Activated T-helper 1 cell treated with anti-CD3 and anti-CD28 coated beads, Interleukin-12 subunit alpha, Interleukin-12 subunit beta, Interleukin-2, Interleukin-4 antibody, amounts not matched to agents 30 ng/mL and 10 ng/mL and 1 ng/mL, durations not matched to agents 14 hours and 24 hours and 36 hours (primary cell): Measurements from ENCODE around the gene SLC10A7. TPM values are rescaled to one million over a fixed set of nuclear protein-coding genes. Genes with fewer than 3 reads are reported as not detected.

ENCODE experiments used
- DNase-seq: peaks from one replicate; pipeline ENCODE4 v3.0.0; 2021; ENCODE audit warnings: low spot score
- H3K27ac Mint-ChIP-seq: one replicate; pipeline ENCODE4 v1.8.0; 2021; ENCODE audit warnings: mild to moderate bottlenecking, mixed read lengths
- H3K27me3 Mint-ChIP-seq: one replicate; pipeline ENCODE4 v1.8.0; 2022; ENCODE audit warnings: mild to moderate bottlenecking, moderate library complexity, mixed read lengths; ENCODE audit not compliant: insufficient read depth
- H3K36me3 Mint-ChIP-seq: one replicate; pipeline ENCODE4 v1.8.0; 2021; ENCODE audit warnings: low read depth, mixed read lengths
- H3K4me1 Mint-ChIP-seq: one replicate; pipeline ENCODE4 v1.8.0; 2021; ENCODE audit warnings: low read depth, mixed read lengths
- H3K4me3 Mint-ChIP-seq: one replicate; pipeline ENCODE4 v1.8.0; 2021; ENCODE audit warnings: mild to moderate bottlenecking, moderate library complexity, mixed read lengths
- H3K9me3 Mint-ChIP-seq: one replicate; pipeline ENCODE4 v1.8.0; 2021; ENCODE audit warnings: mixed read lengths
- intact Hi-C: fragments of 100-400 bp; cut with micrococcal nuclease; formaldehyde crosslinking; loops from one replicate; pipeline ENCODE4 v1.15.1; 2024
- total RNA-seq: library from RNA; stranded (reverse); gene quantifications from 2 replicates; pipeline ENCODE4 v1.2.3, GENCODE V29; 2022

The SLC10A7 gene
- total RNA-seq, 1 donor from 2014 or later: 23.3 TPM

DNA sequence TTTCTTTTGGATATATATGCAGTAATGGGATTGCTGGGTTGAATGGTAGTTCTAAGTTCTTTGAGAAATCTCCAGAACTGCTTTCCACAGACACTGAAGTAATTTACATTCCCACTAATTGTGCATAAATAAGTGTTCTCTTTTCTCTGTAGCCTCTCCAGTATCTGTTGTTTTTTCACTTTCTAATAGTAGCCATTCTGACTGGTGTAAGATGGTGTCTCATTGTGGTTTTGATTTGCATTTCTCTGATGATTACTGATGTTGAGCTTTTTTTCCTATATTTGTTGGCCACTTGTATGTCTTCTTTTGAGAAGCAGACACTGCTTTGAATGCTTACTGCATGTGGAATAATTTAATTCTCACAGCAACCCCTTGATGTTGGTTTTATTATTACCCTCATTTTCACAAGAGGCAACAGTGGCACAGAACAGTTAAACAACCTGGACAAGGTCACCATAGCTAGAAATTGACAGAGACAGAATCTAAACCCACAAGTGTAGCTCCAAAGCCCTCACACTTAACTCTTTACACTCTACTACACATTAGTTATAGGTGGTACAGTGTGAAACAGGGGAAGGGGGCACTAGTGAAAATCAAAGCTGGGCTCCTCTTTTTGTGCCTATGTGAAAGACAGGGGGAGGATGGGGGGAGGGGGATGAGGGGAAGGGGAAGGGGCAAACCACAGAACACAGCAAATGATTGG lies 211.3 kb downstream of the SLC10A7 start:
- no peak overlapping the region for H3K27ac Mint-ChIP-seq
- peaks cover 2% of the 10 kb centered on the region for H3K36me3 Mint-ChIP-seq
- DNase-seq: no peak
- intact Hi-C loops: no loop called here
- no peaks in the 10 kb centered on the region for H3K4me1 Mint-ChIP-seq
- H3K4me3 Mint-ChIP-seq: no peak overlapping the region
- H3K9me3 Mint-ChIP-seq: no peaks in the 10 kb centered on the region
- no peaks in the 10 kb centered on the region for H3K27me3 Mint-ChIP-seq

DNA sequence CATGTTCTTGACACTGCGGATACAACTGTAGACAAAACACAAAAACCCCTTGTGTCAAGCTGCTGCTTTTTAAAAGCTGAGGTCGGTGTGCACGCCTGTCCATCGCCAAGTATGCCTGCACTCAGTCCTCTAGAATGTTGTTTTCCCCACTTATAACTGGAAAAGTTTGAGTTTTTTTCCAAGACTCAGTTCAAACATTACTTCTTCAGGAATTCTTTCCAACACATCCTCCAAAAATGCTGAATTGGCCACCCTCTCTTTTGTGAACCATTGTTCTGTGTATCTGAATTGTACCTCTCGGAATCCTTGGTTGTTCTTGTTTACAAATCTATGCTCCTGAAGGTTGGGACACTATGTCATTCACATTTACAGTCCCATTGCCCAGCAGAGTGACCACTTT lies 212.8 kb downstream of the SLC10A7 start:
- Mint-ChIP-seq H3K27me3 (no peaks in the 10 kb centered on the region), H3K27ac (no peak overlapping the region), H3K9me3 (peaks cover 3% of the 10 kb centered on the region), H3K36me3 (peaks cover 5% of the 10 kb centered on the region), H3K4me1 (no peaks in the 10 kb centered on the region), H3K4me3 (no peak overlapping the region)
- intact Hi-C loops: no loop called here
- no peak for DNase-seq

DNA sequence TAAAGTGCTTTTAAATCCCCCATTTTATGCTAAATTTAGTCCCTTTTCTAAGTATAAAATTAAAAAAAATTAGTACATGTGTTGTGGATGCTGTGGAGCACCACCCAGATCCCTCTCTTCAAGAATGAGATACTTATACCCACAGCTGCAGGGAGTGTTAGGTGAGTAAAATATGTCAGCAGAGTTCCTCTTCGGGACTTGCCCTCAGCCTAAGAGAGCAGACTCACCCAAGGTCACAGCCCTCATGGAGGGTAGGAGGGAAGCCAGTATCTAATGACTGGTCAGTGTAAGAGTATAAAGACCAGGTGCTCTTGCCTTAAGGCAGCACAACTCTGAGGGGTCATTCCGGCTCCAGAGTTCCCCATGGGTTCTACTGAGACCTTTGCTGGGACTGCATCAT lies 218.9 kb downstream of the SLC10A7 start:
- Mint-ChIP-seq H3K27ac (no peak overlapping the region), H3K4me1 (no peaks in the 10 kb centered on the region), H3K36me3 (peaks cover 5% of the 10 kb centered on the region), H3K9me3 (peaks cover 3% of the 10 kb centered on the region), H3K4me3 (no peak overlapping the region), H3K27me3 (no peaks in the 10 kb centered on the region)
- DNase-seq: no peak
- intact Hi-C loops: no loop called here

DNA sequence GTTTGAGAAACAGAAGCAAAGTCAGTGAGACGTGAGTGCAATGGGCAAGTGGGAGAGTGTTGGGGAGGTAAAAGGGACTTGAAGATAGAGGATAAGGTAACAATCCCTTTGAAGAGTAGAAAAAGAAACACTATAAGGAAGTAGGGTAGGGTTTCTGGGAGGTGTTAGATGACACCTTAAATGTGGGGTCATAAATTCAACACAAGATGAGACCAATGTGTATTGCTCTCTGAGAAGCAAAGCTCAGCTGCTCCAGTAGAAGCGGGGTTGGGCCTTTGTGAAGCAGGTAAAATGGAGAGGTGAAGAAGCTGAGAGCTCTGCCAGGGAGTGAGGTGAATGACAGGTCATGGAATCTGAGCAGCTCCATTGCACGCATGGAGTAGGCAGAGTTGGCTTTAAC lies 222.1 kb downstream of the SLC10A7 start:
- intact Hi-C loops: no loop called here
- no peak overlapping the region for H3K4me3 Mint-ChIP-seq

DNA sequence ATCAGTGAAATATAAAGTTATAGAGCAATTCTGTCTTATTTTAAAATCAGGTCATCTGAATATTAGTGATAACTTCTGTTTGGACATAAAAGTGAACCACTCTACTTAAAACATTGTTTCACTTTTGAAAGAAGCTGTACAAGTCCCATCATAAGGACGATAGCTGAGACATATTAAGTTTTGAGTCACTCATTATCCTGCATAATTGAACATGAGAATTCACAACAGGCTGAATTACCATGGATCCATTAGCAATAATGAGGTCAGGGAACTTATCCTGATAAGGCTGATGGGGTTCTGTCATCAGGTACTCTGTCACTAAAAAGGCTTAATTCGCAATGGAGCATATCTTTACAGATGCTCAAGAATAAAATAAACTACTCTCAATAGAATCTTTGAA lies 227.0 kb downstream of the SLC10A7 start:
- H3K4me3 Mint-ChIP-seq: no peak overlapping the region
- DNase-seq: no peak
- H3K27me3 Mint-ChIP-seq: no peaks in the 10 kb centered on the region
- intact Hi-C loops: no loop called here
- no peaks in the 10 kb centered on the region for H3K4me1 Mint-ChIP-seq
- no peaks in the 10 kb centered on the region for H3K9me3 Mint-ChIP-seq
- H3K27ac Mint-ChIP-seq: no peak overlapping the region
- peaks cover 6% of the 10 kb centered on the region for H3K36me3 Mint-ChIP-seq

More for the DNA sequence above, 222.1 kb downstream of the SLC10A7 start:
- peaks cover 3% of the 10 kb centered on the region for H3K36me3 Mint-ChIP-seq
- no peak overlapping the region for H3K27ac Mint-ChIP-seq
- no peaks in the 10 kb centered on the region for H3K4me1 Mint-ChIP-seq
- DNase-seq: no peak
- H3K27me3 Mint-ChIP-seq: no peaks in the 10 kb centered on the region
- H3K9me3 Mint-ChIP-seq: peaks cover 3% of the 10 kb centered on the region

DNA sequence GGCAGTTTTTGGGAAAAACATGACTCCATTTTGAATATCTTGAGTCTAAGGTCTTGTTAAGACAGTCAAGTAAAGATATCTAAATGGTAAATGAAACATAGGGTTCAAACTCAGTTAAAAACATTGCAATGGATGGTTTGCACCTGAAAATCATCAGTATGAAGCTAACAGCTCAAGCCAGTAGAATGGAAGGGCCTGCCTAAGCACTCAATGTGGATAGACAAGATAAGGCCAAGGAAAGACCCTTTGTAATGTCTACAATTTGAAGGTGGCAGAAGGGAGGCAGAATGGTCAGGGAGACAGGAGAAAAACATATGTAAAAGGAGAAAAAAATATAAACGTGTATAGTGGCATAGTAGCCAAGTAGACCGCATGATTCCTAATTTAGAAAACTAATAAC lies 229.2 kb downstream of the SLC10A7 start:
- Mint-ChIP-seq H3K27ac (no peak overlapping the region), H3K4me1 (no peaks in the 10 kb centered on the region), H3K36me3 (peaks cover 6% of the 10 kb centered on the region), H3K27me3 (no peaks in the 10 kb centered on the region), H3K4me3 (no peak overlapping the region), H3K9me3 (no peaks in the 10 kb centered on the region)
- DNase-seq: no peak
- intact Hi-C loops: no loop called here

DNA sequence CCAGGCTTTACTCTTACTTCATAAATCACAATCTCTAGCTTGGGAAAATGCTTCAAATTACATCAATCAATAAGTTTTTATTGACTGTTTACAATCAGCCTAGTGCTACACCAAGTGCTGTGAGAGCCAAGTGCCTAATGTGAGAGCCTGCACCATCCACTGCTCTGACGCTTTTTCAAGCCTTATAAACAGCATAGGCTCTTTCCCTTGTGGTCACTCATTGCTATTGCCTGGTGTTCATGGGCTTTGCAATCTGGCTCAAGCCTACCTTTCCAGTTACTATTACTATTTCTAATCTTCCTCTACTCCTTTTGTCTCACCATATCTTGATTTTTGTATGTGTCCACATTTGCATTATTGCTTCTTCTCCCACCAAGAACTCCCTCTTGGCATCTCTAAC lies 230.4 kb downstream of the SLC10A7 start:
- intact Hi-C loops: no loop called here
- H3K36me3 Mint-ChIP-seq: peaks cover 6% of the 10 kb centered on the region
- no peak overlapping the region for H3K4me3 Mint-ChIP-seq
- no peak overlapping the region for H3K27ac Mint-ChIP-seq
- H3K9me3 Mint-ChIP-seq: no peaks in the 10 kb centered on the region
- DNase-seq: no peak
- no peaks in the 10 kb centered on the region for H3K27me3 Mint-ChIP-seq
- H3K4me1 Mint-ChIP-seq: no peaks in the 10 kb centered on the region

DNA sequence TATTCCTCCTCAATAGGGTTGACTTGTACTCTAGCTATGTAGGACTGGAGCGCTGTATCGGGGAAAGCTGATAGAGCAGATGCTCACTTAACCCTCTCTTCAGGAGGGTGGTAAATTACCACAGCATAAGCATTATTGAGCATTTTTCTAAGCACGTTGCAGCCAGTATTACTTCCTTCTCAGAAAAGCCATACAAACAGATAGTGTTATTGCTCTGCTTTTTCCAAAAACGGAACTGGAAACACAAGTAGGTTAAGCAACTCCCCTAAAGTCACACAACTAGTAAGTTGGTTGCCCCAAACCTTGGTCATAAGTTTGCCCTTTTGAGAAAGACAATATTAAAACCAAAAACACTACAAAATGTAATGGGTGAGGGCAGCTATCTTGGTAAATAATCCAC lies 233.5 kb downstream of the SLC10A7 start:
- Mint-ChIP-seq H3K27ac (no peak overlapping the region), H3K4me3 (no peak overlapping the region), H3K27me3 (no peaks in the 10 kb centered on the region), H3K4me1 (no peaks in the 10 kb centered on the region), H3K36me3 (peaks cover 6% of the 10 kb centered on the region), H3K9me3 (no peaks in the 10 kb centered on the region)
- intact Hi-C loops: no loop called here
- DNase-seq: no peak

DNA sequence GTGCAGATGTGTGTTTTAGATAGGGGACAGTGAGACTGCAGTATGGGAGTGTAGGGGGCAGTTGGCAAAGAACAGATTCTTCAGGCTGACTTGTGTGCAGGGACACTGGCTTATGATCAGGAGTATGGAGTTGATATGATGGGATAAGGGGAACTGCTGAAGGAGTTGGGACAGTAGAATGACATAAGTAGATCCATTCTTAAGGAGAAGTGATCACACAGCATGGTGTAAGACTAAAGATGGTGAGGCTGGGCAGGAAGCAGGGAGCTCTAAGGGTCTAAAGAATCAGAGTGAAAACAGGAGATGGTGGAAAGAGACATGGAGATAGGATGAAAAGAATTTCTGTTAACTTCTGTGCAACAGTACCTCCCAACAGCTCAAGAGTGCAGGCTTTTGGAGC lies 236.7 kb downstream of the SLC10A7 start:
- intact Hi-C loops: no loop called here
- H3K27me3 Mint-ChIP-seq: no peaks in the 10 kb centered on the region
- DNase-seq: no peak
- H3K27ac Mint-ChIP-seq: no peak overlapping the region
- no peak overlapping the region for H3K4me3 Mint-ChIP-seq
- no peaks in the 10 kb centered on the region for H3K9me3 Mint-ChIP-seq
- peaks cover 4% of the 10 kb centered on the region for H3K36me3 Mint-ChIP-seq
- H3K4me1 Mint-ChIP-seq: no peaks in the 10 kb centered on the region

DNA sequence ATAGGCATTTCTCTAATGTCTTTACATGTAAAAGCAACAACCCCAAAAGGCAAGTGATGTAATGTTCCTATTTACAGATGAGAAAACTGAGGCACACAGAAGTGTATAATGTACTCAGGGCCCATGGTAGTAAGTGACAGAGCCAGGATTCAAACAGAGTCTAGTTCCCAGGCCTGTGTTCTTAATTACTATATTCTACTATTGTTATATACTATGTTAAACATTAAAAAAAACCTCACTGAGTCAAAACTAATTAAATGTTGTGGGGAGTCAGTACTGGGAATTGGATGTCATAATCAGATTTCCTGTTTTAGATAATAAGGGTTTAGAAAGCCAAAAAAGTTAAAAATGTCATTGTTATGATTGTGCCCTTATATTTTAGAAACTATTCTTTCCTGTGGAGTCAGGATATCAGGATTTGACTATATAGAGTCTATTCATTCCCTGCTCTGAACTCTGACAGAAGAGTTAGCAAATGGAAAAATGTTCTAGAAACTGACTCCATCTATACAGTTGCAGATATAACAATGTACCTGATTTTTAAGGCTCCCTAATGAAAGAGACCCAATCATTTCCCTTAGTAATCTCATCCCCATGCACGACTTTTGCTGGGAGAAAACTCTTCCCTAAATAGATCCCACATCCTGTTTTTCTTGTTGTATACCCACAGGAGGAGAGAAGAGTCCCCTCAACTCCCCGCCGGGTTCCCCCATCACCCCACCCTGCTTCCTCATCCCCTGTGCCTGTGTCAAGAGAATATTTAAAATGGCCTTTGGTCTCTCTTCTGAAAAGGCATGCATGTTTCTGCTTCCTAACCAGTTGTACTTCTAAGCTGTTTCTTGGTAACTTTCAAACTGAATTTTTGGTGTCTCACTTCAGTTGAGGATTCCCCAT lies 237.7 kb downstream of the SLC10A7 start:
- Mint-ChIP-seq H3K4me3 (no peak overlapping the region), H3K27ac (no peak overlapping the region), H3K9me3 (no peaks in the 10 kb centered on the region), H3K4me1 (no peaks in the 10 kb centered on the region), H3K36me3 (peaks cover 5% of the 10 kb centered on the region), H3K27me3 (no peaks in the 10 kb centered on the region)
- intact Hi-C loops: no loop called here
- DNase-seq: no peak

DNA sequence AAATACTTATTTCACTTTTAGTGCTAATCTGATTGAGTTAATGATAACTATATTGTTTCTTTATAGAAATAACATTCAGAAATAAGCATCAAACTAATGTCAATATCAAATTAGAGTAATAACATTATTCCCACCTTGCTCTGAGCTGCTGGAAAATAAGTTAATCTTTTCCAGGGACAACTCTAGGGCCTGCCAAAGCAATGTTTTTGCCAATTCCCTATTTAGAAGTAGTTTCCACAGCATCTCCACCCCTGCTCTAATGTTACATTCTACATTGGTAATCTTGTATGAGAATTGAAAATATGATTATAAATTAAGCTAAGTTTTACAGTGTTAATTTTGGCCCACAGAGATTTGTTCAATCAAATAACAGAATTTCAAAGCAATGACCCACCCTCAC lies 239.1 kb downstream of the SLC10A7 start:
- no peak for DNase-seq
- Mint-ChIP-seq H3K4me3 (no peak overlapping the region), H3K4me1 (no peaks in the 10 kb centered on the region), H3K36me3 (peaks cover 5% of the 10 kb centered on the region), H3K9me3 (no peaks in the 10 kb centered on the region), H3K27ac (no peak overlapping the region), H3K27me3 (no peaks in the 10 kb centered on the region)
- intact Hi-C loops: no loop called here

DNA sequence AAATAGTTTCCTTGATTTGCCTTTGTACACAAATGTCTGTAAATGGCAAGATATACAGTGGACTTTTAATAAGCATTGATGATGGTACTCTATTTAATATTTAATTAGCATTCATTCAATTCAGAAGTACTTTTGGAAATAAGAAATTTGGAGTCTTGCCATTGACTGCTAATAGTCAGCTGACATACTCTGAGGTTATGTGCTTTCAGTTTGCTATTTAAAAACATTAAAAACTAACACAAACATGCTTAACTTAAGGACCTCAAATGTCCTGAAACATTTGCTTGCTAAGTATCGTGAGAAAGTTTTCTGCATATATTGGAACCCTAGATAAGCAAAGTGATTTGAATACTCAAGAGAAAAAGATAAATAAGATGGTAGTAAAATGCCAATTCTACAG lies 242.8 kb downstream of the SLC10A7 start:
- no peaks in the 10 kb centered on the region for H3K4me1 Mint-ChIP-seq
- no peaks in the 10 kb centered on the region for H3K27me3 Mint-ChIP-seq
- intact Hi-C loops: no loop called here
- no peak for DNase-seq
- no peaks in the 10 kb centered on the region for H3K9me3 Mint-ChIP-seq
- peaks cover 5% of the 10 kb centered on the region for H3K36me3 Mint-ChIP-seq
- no peak overlapping the region for H3K27ac Mint-ChIP-seq
- no peak overlapping the region for H3K4me3 Mint-ChIP-seq

DNA sequence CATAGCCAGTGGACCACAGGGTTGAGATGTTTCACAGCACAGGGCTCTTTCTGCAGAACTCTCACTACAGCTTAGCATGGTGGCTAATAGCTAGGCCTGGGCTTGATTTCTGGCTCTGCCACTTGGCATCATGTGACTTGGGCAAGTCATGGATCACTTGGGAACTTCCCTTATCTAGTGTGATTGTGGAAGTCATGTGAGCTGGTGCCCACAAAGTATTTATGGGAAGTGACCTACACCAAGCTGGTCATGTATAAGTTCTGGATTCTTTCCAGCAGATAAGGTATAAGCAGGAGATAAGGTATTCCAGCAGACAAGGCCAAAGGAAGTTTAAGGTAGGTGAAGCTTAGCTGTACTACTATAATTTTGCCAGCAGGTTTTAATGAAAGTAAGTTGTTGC lies 246.4 kb downstream of the SLC10A7 start:
- DNase-seq: no peak
- Mint-ChIP-seq H3K9me3 (no peaks in the 10 kb centered on the region), H3K4me1 (no peaks in the 10 kb centered on the region), H3K27me3 (no peaks in the 10 kb centered on the region), H3K36me3 (peaks cover 1% of the 10 kb centered on the region), H3K4me3 (no peak overlapping the region), H3K27ac (no peak overlapping the region)
- intact Hi-C loops: no loop called here
